Measurements from ENCODE around the gene CLPTM1.
"Not testable (repeated sequence)": the region's sequence is repeated elsewhere in the genome, so short reads cannot be mapped to it uniquely, and the experiment has no call there.

The CLPTM1 gene

GRCh38 chr19:44912854-44913253, 42.3 kb upstream of the CLPTM1 start:
- in situ Hi-C loops (cut with MboI; ENCODE audit: low sequenced_read_pairs, unreplicated experiment) = no loop called here
- DNase-seq (ENCODE audit: low spot score) = no peak

GRCh38 chr19:44913512-44914432, 41.4 kb upstream of the CLPTM1 start:
- in situ Hi-C loops (cut with MboI; ENCODE audit: low sequenced_read_pairs, unreplicated experiment); DNase-seq (ENCODE audit: low spot score): not testable (repeated sequence)

More at GRCh38 chr19:44912854-44913253, 42.3 kb upstream of the CLPTM1 start:
- no peak for TF ChIP-seq CTCF (IDR thresholded peaks at IDR 0.05; ENCODE audit: borderline replicate concordance, control extremely low read depth, extremely low read depth, insufficient read depth, missing control alignments)

DNA sequence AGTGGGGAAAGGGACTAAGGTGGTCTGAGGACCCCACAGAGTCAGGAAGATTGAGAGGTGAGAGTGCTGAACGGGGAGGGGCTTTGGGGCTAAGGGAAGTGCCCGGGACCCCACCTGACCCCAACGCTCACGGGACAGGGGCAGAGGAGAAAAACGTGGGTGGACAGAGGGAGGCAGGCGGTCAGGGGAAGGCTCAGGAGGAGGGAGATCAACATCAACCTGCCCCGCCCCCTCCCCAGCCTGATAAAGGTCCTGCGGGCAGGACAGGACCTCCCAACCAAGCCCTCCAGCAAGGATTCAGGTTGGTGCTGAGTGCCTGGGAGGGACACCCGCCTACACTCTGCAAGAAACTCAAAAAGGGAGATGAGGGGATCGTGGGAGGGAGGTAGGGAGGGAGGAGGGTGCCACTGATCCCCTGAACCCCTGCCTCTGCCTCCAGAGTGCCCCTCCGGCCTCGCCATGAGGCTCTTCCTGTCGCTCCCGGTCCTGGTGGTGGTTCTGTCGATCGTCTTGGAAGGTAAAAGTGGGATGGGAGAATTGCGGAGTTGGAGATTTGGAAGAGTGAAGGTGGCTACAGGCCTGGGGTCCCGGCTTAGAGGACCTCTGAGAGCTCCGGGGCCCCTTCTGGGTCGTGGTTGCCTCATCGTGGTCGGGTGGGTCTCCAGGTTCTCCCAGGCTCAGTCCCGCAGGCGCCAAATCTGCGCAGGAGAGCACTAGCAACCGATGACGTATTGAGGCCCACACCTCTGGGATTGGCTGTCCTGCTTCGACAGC, 40.6 kb upstream of the CLPTM1 start, which contains the start of gene APOC1:
APOC1 (plus strand) TSS at position 176 of the 774 bp plus-strand sequence; CDS start at position 460, 284 bp downstream.
- in situ Hi-C loops (cut with MboI; ENCODE audit: low sequenced_read_pairs, unreplicated experiment) = not testable (repeated sequence)
- peak; percentile 96 for DNase-seq (ENCODE audit: low spot score)

DNA sequence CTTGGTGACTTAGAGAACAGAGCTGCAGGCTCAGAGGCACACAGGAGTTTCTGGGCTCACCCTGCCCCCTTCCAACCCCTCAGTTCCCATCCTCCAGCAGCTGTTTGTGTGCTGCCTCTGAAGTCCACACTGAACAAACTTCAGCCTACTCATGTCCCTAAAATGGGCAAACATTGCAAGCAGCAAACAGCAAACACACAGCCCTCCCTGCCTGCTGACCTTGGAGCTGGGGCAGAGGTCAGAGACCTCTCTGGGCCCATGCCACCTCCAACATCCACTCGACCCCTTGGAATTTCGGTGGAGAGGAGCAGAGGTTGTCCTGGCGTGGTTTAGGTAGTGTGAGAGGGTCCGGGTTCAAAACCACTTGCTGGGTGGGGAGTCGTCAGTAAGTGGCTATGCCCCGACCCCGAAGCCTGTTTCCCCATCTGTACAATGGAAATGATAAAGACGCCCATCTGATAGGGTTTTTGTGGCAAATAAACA, 30.9 kb upstream of the CLPTM1 start:
- no peak for TF ChIP-seq CTCF (IDR thresholded peaks at IDR 0.05; ENCODE audit: borderline replicate concordance, control extremely low read depth, extremely low read depth, insufficient read depth, missing control alignments)

DNA sequence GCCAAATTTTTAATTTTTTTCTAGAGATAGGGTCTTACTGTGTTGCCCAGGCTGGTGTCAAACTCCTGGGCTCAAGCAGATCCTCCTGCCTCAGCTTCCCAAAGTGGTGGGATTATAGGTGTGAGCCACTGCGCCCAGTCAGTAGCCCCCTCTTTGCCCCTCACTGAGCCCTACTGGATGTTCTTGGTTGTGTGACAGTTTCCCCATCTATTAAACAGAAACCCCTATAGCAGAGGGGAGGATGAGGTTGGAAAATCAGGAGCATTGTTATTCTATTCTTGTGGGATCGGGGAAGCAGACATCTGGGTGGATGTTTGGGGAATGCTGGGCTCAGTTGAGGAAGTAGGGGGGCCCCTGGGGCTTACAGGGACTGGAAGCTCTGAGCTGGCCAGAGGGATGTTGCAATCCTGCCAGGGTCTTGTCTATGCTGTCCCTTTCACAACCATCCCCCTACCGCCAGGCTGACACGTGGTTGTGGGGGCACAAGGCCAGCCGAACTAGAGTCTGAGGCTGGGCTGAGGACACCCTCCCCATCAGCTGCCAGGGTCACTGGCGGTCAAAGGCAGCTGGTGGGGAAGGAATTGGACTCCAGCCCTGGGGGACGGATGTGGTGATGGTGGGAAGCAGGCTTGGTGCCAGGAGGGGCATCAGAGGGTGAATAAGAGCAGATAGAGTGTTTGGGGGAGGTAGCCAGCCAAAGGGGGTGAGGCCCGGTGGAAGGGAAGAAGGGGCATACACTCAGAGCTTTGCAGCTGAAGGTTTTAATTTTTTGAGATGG, 29.9 kb upstream of the CLPTM1 start:
- TF ChIP-seq CTCF (IDR thresholded peaks at IDR 0.05; ENCODE audit: borderline replicate concordance, control extremely low read depth, extremely low read depth, insufficient read depth, missing control alignments) = no peak
- DNase-seq (ENCODE audit: low spot score) = no peak
- in situ Hi-C loops (cut with MboI; ENCODE audit: low sequenced_read_pairs, unreplicated experiment) = no loop called here

More for the DNA sequence above, 30.9 kb upstream of the CLPTM1 start:
- no peak for DNase-seq (ENCODE audit: low spot score)
- in situ Hi-C loops (cut with MboI; ENCODE audit: low sequenced_read_pairs, unreplicated experiment) = no loop called here

GRCh38 chr19:44926245-44927077, 28.7 kb upstream of the CLPTM1 start:
- DNase-seq (ENCODE audit: low spot score); in situ Hi-C loops (cut with MboI; ENCODE audit: low sequenced_read_pairs, unreplicated experiment): not testable (repeated sequence)

DNA sequence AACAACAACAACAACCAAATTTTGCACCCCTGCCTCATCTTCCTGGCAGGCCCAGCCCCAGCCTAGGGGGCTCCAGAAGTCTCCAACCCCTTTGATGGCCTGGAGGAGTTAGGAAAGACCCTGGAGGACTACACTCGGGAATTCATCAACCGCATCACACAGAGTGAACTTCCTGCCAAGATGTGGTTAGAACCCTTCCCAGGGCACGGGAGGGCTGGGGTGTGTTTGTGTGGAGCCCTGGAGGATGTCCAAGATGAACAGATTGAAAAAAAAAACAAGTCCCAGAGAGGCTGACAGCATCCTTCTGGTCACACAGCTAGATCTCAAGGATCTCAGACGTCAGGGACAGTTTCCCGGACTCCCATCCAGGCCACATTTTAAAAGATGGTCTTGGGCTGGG, 27.4 kb upstream of the CLPTM1 start:
- DNase-seq (ENCODE audit: low spot score) = no peak
- no peak for TF ChIP-seq CTCF (IDR thresholded peaks at IDR 0.05; ENCODE audit: borderline replicate concordance, control extremely low read depth, extremely low read depth, insufficient read depth, missing control alignments)
- in situ Hi-C loops (cut with MboI; ENCODE audit: low sequenced_read_pairs, unreplicated experiment) = no loop called here

Data from GM13976 (cell line).